HK-2 (cell line): Measurements from ENCODE around the gene ERCC2.

Source experiments
- DNase-seq: peaks from one replicate; pipeline ENCODE4 v3.0.0-alpha.2; 2018; ENCODE audit not compliant: unreplicated experiment

Gene ERCC2

DNA sequence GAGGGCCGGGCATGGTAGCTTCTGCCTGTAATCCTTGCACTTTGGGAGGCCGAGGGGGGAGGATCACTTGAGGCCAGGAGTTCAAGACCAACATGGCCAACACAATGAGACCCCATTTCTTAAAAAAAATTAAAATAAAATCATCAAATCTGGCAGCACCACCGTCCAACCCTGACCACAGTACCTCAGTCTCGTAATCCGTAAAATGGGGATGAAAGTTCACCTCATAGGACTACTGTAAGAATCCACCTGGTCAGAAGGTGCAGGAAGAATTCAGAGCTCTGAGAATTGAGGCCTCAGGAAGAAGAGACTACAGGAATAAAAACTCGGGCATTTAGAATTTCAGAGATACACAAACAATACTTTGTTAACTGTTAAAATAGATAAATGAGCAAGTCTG lies 31.4 kb upstream of the ERCC2 start:
- no peak for DNase-seq

DNA sequence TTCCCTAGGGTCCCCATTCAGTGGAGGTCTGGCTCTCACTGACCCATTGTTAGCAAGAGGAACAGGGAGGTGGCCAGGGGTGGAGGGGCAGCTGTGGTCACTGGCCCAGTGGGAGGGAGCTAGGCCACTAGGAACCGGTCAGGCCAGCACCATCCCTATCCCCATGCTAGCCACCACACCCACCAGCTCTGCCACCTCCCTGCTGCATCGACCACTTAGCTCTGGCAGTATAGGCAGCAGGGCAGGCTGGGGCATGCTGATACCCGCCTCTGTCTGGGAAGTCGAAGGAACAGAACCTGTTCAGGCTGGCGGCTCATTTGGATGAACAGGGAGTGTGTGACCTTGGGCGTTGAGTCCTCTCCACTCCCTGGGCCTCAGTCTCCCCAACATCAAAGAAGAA lies 29.8 kb upstream of the ERCC2 start:
- DNase-seq = no peak

DNA sequence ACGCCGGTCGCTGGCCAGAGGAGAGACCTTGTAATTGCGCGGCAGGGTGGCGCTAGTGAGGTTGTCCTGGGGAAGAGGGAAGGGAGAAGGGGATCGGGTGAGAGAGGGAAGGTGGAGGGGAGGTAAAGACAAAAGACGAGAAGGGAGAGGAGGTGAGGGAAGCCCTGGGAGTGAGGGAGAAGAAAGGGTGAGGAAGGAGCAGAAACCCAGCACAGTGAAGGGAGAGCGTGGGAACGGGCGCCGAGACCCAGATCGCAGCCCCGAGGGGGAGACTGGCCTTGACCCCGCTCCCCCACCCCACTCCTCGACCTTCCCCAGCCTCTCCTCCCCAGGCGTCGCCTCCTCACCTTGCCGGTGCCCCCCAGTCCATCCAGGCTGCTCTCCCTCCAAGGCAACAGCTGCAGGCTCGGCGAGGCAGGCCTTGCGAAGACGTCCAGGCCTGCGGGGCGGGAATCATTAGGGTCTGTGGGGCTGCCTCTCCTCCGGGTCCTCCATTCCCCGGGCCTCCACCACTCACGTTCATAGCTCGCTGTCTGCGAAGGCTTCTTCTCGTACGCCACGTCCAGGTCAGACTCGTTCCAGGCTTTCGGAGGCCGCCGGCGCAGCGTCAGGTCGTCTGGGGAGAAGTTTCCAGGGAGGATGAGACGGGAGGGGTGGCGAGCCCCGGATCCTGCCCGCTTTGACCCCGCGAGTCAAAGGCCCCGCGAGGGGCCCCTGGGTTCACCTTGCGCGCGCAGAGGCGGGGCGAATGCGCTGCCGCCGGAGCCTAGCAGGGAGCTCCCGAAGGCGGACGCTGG lies 25.6 kb upstream of the ERCC2 start:
- DNase-seq = no peak

DNA sequence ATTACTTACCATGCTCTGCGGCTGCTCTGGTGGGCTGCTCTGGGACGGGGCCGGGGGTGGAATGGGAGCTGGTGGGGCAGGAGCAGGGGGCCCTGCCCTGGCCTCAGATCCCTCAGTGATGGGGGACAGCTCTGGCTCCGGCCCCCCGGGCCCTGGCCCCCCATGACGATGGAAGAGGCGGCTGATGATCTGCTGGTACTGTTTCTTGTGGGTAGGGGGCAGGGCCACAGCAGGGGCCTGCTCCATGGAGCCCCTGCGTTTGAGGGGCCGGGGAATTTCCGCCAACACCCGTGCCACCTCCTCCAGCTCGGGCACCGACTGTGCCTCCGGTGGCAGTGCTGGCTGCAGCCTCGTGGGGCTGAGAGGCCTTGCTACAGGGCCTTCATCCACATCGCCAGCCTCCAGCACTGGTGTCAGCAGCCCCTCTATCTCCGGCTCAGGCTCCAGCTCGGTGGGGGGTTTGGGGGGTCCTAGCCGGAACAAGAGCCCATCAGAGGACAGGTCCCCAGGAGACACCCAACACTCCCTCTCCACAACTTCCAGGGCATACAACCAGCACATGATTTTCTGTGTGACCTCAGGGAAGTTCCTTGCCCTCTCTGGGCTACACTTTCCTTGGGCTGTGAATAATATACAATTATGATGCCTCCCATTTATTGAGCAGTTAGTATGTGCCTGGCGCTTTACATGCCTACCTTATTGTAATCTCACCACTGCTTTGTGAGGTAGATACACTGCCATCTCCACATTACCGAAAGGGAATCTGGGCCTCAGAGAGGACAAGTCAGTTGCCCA lies 21.7 kb upstream of the ERCC2 start:
- no peak for DNase-seq

DNA sequence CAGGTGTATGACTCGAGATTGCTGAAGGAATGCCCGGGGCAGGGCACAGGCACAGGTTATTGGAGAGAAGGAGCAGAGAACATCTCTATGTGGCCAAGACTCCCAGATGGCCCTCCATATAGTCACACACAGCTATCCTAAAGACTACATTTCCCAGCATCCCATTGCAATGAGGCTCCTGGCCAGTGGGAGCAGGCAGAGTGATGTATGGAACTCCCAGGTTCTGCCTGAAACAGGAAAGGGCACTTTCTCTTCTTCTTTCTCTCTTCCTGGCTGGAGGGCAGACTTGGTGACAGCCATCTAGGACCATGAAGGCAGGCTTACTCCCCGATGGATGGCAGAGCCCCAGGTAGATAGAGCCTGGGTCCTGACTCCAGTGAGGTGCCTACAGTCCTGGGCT lies 21.0 kb upstream of the ERCC2 start:
- DNase-seq = no peak

DNA sequence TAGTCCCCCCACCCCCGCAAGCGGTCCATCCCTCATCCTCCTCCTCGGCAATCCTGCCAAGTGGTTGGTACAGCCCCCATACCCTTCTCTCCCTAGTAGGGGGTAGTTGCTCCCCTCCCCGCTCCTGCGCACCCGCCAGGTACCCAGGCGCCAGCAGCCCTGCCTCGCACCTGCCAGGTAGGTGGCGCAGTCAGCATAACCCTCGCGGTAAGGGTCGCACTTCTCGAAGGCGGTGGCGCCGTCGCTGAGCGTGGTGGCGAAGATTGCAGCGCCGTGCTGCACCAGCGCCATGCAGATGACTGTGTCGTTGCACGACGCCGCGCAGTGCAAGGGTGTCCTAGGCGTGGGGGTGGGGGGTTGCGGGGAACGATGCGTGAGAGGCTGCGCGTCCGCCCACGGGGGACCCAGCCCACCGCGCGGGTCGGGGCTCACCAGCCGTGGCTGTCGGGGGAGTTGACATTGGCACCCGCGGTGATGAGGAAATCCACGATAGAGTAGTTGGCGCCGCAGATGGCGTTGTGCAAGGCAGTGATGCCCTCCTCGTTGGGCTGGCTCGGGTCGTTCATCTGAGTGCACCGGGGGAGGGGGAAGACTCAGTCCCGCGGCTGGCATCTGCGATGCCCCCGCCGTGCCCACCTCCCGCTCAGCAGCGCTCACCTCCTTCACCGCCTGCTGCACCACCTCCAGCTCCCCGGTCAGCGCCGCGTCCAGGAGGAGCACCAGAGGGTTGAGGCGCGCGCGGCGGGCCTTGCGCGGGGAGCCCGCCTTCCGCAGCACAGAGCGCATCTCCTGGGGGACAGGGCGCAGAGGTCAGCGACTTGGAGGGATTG lies 15.2 kb upstream of the ERCC2 start:
- no peak for DNase-seq

DNA sequence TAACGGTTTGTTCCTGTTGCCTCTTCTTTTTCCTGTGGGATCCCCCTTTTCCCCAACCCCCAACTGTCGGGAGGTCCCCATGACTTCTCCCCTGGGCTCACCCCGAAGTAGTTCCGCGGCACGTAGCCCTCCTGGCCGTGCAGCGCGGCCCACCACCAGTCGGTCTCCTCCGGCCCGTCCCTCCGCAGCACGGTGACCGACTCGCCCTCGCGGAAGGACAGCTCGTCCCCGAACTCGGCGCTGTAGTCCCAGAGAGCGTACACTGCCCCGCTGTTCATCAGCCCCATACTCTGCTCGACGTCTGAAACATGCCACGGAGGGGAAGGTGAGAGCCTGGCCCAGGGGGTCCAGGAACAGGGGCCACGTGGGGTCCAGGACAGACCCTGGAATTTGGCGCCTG lies 12.1 kb upstream of the ERCC2 start:
- no peak for DNase-seq

DNA sequence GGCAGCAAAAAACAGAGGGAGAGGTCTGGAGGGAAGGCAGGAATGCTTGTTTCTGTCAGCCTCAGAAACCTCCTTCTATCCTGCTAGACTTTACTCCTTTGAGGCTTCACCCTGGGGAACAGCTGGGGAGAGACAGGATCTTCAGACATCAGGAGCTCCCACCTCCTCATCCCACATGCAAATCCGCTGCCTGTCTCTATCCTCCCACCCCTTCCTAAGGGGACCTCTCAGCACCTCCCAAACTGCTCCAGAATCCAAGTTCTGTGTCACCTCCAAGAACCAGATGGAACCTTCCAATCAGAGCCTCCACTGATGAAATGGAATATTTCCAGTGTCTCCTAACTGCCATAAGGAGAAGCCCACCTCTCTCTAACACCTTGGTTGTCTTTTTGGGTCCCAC lies 9.7 kb upstream of the ERCC2 start:
- DNase-seq = no peak

DNA sequence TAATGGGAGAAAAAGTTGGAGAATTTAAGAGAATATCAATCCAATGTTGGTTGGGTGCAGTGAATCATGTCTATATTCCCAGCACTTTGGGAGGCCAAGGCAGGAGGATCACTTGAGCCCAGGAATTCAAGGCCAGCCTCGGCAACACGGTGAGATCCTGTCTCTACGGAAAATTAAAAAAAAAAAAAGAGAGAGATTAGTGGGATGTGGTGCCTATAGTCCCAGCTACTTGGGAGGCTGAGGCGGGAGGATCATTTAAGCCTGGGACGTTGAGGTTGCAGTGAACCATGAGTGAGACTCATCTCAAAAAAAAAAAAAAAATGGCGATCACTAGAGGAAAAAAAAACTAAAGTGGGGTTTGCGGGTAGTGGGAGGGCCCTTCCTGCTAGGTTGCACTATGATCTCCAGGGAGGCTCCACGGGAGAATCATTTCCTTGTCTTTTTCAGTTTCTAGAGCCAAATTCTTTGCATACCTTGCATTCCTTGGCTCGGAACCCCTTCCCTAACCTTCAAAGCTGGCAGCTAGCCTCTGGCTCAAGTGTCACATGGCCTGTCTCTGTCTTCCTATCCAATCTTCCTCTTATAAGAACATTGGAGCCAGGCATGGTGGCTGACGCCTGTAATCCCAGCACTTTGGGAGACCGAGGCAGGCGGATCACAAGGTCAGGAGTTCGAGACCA lies 5.8 kb upstream of the ERCC2 start:
- DNase-seq = peak; percentile 90

DNA sequence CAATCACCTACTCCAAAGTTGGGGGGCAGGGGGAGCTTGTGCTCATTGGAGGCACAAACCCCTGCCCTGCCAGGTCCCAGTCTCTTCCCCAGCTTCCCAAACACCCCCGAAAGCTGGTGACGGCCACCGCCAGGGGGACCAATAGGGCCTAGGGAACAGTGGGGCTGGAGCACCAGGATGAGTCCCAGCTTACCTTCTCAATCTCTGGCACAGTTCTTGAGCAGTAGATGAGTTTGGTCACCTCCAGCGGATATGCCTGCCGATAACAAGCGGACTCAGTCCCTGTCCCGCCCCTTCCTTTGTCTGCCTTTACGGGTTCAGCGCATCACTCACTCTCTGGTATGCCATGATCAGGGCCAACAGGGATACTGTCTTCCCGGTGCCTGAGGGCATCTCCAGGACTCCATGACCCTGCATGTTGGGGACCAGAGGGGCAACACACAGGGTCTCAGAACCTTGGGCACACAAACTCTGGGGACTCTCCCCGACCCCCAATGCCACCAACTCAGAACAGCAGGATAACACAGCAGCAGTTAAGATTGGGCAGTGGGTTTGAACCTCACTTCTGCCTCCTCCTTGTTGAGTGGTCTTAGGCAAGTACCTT lies 1.5 kb downstream of the ERCC2 start:
- no peak for DNase-seq

DNA sequence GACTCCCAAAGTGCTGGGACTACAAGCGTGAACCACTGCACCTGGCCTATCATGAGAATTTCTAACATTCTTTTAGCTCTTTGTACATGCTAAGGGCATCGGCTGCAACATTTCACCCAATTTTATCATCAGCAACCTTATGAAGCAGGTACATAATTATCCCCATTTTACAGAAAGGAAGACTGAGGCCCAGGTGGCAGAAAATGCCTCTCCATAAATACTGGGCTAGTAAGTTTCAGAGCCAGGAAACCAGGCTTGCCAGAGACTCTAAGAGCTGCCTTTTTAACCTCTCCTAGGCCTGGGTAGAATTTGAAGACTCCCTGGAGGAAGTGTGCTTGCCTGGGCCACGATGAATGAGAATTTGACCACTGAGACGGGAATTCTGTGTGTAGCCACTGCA lies 2.2 kb downstream of the ERCC2 start:
- DNase-seq = no peak

DNA sequence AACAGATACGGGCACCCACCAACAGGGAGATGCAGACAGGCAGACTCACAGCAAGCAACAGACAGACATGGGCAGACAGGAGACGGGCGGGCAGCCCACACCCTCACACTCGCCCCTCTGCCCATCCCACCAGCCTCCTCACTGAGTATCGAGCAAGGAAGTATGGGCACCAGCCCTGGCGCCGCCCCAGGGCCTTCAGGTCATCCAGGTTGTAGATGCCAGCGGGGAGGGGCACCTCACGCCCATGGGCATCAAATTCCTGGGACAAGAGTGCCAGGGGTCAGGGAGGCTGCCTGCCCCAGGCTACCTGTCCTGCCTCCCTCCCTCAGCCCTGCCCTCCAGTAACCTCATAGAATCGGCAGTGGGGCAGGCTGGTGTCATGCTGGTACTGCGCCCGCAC lies 5.7 kb downstream of the ERCC2 start:
- DNase-seq = no peak

DNA sequence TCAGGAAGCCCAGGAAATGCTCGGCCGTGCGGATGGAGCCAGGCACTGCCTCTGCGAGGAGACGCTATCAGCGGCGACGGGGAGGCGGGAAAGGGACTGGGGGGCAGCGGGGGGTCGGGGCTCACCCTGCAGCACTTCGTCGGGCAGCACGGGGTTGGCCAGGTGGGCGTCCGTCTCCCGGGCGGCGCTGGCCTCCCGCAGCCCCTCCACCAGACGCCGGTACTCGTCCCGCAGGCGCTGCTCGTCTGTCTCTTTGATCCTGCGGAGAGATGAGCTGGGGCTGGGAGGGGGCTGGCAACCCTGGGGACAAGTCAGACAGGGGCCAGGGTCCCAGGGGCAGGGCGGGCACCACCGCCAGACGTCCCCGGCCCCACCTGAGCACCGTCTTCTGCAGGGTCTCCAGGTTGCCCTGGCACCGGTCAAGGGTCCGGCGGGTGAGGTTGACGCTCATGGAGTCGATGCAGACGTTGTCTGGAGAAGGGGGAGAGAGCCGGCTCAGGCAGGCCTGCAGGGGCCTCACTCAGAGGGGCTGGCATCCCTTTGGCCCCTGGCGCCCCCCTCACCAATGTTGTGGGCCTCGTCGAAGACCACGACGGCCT lies 6.4 kb downstream of the ERCC2 start:
- DNase-seq = no peak

DNA sequence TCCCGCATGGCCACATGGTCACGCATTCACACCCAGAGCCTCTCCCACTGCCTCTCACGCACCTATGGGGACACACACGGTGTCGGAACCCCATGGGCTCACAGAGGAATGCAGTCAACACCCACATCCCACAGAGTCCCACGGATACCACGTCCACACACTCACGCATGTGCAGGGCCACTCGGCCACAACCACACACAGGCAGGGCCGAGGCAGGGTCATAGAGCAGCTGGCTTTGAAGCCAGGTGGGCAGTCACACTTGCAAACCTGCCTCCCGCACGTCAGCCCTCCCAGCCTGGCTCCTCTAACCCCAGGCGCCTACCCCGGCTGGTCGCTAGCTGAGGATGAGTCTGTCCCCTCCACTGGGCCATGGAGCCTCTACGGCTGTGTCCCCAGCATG lies 8.1 kb downstream of the ERCC2 start:
- no peak for DNase-seq

DNA sequence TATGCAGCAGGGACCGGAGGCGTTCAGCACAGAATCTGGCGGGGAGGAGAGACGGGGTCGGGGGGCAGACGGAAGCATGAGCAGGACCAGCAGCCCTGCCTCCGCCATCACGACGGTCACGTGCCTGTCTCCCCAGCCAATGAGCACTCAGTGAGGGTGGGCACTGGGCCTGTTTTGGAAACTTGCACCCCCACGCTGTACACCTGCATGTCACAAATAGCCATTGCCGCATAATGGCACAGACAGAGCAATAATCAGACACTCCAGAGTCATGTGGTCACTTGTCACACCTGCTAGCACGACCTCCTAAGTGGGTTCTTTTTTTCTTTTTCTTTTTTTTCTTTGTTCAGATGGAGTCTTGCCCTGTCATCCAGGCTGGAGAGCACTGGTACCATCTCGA lies 8.8 kb downstream of the ERCC2 start:
- no peak for DNase-seq

DNA sequence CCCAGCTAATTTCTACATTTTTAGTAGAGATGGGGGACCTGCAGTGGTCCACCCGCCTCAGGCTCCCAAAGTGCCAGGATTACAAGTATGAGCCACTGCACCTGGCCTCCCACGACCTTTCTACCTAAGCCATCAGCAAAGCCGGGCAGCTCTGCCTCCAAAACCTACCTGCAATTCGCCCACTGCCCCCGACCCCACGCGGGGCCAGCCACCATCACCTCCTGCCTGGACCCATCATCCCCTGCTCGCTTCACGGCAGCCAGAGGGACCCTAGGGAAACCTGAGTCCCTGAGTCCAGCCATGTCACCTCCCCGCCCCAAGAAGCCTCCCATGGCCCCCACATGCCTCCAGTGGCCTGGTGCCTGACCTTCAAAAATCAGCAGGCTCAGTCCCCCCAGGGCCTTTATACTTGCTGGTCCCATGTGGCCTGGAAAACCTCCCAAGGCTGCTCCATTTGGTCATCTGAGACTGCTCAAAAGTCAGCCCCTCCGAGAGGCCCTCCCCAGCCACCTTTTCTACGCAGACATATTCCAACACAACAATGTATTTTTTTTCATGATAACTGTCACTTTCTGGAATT lies 12.1 kb downstream of the ERCC2 start:
- DNase-seq = no peak

DNA sequence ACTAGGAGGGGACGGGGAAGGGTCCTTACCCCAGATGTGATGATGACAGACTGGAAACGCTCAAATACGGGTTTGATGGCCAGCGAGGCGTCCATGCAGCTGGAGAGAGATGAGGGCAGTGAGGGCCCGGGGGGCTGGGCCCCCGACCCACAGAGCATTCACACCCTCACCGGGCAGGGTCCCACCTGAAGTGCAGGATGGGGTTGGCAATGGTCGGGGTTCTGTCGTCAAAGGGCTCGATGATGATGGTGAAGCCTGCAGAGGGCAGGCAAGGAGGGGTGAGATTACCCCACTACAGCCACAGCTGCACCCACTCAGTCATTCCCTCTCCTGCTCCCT lies 13.0 kb downstream of the ERCC2 start:
- no peak for DNase-seq

DNA sequence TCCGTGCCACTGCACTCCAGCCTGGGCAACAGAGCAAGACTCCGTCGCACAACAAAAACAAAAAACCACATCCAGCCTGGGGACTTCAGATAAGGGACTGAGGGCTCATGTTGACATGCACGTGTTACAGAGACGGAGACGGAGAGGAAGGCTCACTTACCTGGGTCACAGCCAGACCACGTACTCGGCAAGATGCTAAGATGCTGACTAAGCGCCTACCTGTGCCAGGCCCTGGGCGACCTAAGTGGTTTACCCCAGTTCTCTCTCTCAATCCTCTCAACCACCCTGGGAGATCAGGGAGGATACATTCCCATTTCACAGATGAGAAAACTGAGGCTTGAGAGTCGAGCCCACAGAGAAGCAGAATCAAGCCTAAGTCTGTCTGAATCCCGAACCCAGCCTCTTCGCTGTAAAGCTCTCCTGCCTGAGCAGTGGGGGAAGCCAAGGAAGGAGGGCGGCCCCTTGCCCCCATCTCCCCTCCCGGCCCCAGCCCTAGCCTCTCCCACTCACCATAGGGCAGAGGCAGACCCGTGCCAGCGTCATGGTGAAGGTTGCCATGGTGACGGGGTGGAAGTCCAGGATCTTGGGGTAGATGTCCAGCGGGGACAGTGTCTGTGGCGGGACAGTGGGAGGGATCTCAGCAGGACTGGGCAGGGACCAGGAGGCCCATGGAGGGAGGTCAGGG lies 13.5 kb downstream of the ERCC2 start:
- no peak for DNase-seq

DNA sequence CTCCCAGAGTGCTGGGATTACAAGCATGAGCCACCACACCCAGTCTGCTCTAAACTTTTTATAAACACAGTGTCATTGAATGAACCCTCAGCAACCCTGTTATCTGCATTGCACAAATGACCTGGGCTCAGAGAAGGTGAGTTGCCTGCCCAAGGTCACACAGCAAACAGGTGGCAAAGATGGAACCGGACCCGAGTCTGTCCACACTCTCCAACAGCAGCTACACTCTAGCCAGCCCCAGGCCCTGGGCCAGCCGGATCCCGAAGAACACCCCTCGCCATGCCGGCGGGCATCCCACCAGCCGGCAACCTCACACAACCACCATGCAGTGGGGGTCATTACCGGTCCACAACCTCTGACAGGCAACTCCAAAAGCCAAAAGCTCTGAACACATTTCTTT lies 14.5 kb downstream of the ERCC2 start:
- no peak for DNase-seq

DNA sequence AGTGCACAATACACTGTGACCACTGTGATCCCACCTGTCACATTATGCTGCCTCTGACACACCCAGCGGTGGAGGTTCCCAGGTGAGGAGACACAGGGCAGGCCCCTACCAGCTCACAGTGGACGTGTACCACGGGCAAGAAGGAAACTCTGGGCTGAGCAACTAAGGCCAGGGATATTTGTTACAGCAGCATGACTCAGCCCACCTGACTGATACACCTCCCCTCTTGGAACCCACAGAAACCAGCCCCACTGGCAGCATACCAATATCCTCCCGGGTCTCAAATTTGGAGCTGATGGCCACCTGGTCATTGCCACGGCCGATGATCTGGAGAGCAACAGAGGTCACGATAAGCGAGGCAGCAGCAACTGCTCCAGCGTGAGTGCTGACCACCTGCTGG lies 15.0 kb downstream of the ERCC2 start:
- no peak for DNase-seq
